Stimulated activated CD4-positive, alpha-beta T cell treated with anti-CD3 and anti-CD28 coated beads, Interleukin-2, amount 100 ng/mL, for 4 hours (primary cell): ENCODE data around the gene VAT1L.

Experiments used
- DNase-seq: peaks from one replicate; pipeline ENCODE4 v3.0.0-alpha.2; 2020; ENCODE audit warnings: low read depth

The VAT1L gene

DNA sequence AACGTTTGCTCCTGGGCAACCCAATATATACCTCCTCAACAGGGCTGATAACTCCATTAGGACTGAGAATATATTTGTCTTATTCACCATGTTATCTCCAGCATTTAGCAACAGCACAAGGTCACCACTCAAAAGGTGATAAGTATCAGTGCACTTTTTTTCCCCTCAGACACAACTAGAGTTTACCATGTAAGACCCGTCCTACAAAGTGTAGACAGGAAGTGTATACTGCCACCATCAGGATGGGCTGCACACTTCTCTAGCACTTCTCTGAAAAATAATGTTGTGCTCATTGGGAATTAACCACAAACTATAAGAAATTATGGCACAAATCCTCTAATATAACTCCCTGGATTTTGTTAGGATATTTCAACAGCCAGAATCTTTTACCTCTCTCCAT is 5.7 kb upstream of the VAT1L start:
- no peak for DNase-seq

DNA sequence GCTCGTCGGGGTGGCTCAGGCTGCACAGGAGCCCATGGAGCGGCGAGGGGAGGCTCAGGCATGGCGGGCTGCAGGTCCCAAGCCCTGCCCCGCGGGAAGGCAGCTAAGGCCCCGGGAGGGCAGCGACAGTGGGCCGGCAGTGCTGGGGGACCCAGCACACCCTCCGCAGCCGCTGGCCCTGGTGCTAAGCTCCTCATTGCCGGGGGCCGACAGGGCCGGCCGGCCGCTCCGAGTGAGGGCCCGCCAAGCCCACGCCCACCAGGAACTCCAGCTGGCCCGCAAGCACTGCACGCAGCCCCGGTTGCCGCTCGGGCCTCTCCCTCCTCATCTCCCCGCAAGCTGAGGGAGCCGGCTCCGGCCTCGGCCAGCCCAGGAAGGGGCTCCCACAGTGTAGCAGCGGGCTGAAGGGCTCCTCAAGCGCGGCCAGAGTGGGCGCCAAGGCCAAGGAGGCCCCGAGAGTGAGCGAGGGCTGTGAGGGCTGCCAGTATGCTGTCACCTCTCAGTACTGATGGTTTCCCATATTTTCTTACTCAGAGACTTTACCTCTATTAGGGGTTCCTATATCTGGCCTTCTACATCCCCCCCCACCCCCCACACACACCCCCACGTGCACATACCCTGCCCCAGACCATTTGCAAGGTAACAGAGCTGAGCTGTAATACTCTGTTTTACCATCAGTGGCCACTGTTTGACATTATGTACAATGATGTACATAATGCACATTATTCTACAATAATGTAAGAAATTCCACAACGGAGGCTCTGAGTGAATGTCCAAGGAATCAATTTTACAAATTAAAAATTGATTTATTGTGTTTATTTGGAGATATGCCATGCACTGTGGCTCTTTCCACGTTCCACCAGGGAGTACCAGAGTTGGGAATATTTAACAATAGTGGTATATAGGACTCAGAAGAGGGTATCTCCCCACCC is 3.7 kb upstream of the VAT1L start:
- no peak for DNase-seq

DNA sequence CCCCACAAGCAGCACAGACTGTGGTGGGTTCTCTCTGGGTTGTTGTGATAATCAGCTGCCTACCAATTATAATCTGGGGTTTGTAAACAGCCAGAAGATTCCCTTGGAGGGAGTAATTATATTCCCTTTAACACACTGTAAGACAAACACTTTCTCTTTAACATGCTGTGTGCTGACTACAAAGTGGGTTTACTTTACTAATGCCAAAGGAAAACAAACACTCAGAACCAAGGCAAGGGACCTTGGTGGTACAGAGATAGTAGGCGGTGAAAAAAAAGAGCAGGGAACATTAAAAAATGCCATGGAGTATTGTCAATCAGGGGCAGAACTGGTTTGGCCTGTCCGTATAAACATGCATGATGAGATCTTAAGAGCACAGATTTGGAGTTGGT is 3.0 kb upstream of the VAT1L start:
- no peak for DNase-seq

DNA sequence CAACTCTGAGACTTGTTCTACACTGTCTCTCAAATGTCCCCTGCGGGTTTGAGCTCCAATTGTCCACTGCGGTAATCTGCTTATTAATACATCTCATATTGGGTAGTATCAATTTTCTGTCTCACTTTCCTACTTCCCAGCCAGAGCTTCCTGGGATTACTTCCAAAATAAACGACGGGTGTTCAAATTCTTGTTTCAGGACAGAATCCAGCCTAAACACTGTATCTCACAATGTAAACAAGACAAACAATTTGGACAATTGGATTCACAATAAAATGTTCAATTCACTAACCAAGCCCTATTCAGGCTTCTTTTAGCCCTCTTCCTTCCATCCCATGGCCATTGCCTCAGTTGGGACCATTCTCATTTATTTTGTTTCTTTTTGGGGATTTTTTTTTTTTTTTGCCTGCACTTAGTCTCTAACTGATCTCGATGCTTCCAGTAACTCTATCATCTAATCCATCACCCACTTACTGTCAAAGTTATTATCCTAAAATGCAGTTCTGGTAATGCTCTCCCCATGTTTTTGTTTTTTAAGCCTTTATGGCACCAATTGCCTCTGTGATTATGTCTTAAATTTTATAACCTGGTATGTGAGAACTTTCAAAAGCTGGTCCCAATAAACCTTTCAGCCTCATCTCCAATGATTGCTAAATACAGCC is 2.0 kb upstream of the VAT1L start:
- no peak for DNase-seq

DNA sequence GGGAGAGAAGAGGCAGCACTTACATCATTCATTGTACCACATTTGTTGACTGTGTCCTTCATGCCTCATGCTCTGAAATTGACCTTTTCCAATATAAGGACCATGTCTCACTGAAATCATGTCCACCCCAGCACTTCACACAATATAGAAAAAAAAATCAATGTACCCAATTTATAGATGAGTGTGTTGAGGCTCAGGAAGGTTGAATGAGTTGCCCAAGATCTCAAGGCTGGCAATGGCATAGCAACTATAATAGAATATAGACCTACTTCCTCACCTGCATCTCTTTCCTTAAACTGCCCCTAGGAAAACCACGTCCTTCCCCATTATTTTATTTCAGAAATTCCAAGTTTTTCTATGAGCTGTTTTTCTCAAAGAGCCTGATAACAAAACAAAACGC is 912 bp upstream of the VAT1L start:
- no peak for DNase-seq

DNA sequence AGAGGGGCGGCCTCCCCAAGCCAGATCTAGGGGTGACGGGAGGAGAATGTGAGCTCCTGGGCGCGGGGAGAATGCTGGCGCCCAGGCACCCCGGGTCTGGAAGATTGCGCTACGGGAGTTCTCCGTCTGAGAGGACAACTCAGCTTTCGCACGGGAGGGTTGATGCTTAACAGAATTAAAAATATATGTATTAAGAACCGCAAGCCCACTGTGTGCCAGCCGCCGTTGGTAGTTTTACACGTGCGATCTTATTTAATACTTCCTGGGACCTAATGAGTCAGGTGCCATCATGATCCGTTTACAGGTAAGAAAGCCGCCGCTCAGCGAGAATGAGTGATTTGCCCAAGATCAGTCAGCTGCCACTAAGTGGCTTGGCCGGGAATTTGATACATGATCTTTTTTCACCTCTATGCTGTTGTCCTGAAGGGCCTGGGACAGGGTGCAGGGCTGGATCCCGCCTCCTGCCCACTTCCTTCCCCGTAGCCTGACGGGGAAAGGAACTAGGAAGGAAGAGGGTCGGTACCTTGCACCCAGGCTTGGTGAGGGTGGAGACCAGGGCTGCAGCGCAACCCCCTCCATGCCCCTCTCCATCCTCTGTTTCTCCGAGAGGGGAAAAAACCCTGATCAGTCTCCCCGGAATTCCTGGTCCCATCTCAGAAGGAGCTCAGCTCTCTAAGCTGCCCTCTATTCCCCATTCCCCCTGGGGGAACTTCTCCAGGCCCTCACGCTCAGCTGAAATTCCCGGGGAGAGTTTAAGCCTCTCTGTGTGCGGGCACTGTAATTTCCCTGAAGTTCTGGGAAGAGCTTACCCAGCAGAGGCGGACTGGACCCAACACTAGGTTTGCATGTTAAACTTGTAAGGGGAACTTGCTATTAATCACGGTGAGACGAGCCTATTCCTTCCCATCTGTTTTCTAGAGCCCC is 983 bp downstream of the VAT1L start:
- DNase-seq, result no peak

DNA sequence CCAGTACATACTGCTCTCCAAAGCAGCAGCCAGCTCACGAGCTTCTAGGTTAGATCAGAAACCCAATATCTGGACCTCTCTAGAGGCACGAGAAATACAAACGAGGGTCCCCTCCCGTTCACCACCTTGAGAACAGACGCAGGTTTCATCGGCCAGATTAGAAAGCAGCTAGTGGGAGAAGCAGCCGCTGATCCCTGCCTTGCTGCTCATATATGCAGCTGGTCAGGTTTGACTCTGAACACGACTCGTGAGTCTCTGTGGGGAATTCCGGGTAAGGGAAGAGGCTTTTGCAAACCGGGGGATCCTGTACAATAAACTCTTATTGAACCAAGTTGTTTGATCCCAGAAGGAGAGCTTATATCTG is 1.6 kb downstream of the VAT1L start:
- DNase-seq, result no peak

DNA sequence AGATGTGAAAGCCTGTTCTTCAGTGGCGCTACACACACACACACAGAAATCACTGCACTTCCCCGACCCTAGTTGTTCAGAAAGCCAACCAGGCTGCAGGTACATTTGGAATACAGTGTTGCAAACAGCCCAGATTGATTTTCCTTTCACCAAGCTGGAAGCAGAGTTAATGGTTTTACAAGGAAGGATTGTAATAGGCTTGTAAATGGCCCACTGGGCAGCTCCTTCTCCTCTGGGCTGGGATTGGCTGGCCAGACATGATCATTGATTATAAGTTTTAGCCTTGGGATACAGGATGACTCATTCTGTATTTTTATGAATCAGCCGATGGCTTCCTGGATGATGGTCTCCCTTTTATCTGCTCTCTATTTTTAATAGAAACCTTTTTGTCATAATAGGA is 2.5 kb downstream of the VAT1L start:
- no peak for DNase-seq

DNA sequence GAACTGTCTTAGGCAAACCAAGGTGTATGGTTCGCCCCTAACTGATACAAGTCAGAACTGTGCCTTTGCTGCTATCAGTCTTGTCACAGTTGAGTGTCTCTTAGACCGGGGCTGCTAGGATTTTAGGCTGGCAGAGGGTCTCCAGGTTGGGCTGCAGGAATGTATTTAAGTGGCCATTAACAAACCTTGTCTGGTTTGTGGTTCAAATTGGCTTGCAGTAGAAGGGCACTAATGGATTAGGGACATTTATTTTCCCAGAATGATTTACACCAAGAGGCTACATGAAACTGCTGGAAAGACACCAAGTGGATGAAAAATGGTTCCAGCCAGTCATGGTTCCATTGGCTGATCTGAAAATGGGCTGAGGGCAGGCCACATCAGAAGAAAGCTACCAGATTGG is 5.1 kb downstream of the VAT1L start:
- DNase-seq, result no peak

DNA sequence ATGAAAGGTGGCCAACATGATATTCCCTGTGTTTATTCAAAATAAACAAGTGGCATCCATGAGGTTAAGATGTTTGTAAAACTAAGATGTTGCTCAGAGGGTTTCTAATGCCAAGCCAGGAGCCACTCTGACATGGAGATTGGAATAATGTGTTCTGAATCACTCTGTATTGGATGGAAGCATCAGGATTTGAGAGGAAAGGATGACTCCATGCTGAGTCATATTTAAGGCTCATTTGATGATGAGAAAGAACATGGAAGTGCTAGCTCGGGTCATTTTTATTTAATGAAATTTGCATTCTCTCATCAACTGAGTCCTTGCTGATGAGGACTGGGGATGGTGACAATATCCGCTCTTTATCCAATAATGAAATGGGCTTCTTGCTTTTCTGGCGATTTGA is 6.2 kb downstream of the VAT1L start:
- DNase-seq, result no peak

DNA sequence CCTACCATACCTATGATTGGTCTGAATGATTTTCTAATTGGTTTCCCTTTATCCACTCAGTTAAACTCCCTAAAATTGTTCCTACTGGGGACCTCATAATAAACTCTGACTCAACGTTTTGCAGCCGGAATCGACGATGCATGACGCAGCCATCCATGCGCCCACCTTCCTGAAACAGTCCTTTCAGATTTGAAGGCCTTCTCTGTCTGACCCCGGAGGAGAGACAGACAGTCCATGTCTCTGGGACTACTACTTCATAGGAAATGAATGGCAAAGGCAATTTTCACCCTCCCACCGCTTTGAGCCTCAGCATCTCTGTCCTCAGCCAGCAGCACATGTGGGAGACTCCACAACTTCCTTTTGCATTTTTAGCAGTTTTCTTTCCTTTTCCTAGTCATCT is 13.5 kb downstream of the VAT1L start:
- no peak for DNase-seq

DNA sequence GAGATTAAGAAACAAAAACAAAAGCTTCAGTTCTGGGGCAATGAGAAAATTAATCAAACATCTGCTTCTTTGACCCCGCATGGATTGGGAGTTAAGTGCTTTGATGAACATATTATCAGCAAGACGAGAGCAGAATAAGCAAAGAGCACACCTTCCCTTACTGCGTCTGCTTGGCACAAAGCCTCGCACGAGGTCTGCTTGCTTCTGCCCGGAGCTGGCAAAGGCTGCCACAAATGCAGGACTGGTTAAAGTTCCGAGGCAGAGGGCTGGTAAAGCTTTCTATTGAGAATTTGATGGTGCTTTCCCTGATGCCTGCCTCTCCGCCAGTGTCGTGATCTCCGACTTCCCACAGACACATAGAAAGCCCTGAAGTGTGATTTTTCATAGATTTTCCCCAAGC is 17.0 kb downstream of the VAT1L start:
- no peak for DNase-seq

DNA sequence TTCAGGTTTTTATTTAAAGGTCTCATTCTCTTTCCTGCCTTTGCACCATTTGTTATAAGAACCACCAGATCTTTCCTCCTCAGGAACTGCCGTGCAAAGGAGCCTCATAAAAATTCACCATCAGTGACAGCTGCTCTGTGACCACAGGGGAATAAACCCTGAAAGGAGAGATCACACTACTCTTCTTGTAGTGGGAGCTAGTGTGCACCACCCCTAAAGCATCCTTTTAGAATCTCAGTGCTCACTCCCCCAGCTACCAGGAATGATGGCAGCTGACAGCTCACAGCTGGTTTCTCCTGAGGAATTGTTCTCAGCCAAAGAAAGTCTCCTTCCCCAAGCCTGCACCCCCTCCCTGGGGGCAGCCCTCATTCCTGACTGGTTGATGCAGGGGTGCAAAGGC is 18.7 kb downstream of the VAT1L start:
- DNase-seq, result no peak

DNA sequence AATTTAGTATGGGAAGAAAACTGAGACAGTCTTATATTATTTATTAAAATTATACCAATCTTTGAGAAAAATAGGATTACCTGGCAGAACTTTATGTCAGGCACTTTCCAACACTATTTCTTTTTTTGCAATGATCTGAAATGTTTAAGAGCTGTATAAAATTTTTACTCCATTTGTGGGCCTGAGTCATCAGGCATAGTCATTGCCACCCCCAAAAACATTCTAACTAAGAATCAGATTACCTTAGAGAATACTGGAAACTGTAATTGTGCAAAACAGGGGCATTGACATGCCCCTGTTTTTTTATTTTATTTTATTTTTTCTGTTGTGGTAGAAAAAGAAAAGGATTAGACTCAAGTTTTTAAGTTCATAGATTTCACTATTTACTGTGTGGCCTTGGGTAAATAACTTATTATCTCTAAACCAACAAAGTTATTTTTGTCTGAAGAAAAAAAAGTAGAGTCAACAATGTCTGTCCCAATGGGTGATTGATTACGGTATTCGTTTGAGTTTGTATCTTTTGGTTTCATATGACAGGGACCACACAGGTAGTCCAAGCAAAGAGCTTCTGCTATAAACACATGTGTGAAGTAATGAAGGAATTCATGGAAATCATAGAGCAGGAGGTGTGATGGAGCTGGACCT is 24.6 kb downstream of the VAT1L start:
- no peak for DNase-seq

DNA sequence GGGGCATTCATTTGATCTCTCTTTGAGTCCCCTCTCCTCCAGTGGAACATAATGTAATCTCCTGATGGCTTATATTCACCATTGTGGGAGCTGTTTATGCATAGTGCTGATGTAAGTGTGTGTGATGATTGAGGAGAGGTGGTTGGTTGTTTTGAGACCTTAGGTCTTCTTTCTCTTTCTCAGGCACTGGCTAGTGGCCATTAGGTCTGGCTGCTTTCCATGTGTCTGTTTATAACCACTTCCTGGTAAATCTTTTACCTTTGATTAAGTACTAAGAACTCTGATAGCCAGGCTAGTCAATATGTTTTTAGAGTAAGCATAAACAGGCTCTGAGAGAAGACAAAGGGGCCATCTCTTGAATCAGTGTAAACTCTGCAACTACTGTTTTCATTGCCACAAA is 27.9 kb downstream of the VAT1L start:
- DNase-seq, result no peak

DNA sequence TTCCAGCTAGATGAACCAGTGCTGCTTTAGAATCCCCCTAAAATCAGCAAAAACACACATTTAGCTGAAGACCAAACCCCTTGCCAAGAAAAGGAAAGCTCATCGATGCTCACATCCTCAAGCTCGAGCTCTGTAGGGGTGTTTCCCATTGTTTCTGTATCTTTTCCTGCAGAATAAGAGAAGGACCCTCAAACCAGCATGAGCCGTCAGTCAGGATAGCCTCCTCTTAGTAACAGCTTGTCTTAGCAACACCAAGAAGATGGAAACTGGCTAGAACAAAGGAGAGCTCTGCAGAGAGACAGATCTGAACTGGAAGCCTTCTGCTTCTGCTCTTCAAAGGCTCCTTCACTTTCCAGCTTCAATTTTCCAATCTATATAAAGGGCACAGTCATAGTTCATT is 32.0 kb downstream of the VAT1L start:
- DNase-seq, result no peak

DNA sequence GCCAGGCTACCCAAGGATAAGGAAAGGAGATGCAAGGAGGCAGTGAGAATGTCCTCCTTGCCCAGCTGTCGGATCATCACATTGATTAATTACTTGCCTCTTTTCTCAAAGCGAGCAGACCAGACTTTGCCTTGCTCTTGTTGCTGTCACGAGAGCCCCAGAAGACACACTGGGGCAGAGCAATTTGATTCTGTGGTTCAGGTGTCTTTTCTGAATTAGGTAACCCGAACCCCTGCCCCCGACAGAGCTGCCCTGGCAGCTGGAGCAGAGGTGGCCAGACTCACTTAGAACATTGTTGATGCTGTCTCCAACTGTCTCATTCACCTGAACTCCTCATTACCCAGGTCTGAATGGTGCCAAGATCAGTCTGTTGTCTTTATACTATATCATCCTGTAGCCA is 34.3 kb downstream of the VAT1L start:
- no peak for DNase-seq

DNA sequence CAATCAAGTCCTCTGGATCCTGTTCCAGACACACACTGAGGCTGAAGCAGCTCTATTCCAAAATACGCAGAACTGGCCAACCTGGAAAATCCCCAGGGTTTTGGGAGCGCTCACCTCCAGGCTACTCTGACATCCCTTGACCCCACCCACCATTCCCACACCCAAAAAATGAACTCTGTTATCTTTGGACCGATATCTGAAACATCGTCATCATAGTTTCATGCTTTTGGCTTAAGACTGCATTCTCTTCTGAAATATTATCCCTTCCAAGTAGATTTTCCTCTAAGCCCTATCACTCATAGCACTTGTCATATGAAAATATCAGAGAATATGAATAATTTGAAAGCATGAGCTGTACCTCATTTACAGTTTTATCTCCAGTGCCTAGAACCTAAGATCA is 34.7 kb downstream of the VAT1L start:
- no peak for DNase-seq

DNA sequence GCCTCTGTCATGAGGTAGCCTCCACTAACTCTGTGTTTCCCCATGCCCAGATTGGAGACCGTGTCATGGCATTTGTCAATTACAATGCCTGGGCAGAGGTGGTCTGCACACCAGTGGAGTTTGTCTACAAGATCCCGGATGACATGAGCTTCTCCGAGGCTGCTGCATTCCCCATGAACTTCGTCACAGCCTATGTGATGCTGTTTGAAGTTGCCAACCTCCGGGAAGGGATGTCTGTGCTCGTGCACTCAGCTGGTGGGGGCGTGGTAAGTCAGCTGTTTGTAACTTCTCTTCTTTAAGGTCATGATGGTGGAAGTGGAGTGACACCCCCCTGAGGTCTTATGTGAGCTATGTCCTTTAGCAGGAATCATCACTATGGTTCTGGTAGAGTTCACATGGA is 36.8 kb downstream of the VAT1L start:
- no peak for DNase-seq

DNA sequence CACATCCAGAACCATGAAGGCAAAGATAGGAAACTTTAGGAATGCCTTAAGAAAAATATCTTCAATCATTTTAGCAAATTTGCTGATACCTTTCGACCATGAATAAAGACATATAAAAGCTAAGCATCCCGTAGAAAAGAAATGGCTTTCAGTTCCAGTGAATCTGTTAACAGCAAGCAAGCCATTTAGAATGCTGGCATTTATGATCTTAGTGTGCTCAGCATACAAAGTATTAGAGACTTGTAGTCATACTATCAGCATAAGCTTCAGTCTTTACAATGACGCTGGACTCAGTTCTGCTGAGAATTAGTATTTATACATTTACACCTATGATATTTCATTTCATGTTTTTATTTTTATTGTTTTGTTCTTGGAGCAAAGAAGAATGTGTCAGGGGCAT is 38.7 kb downstream of the VAT1L start:
- no peak for DNase-seq

DNA sequence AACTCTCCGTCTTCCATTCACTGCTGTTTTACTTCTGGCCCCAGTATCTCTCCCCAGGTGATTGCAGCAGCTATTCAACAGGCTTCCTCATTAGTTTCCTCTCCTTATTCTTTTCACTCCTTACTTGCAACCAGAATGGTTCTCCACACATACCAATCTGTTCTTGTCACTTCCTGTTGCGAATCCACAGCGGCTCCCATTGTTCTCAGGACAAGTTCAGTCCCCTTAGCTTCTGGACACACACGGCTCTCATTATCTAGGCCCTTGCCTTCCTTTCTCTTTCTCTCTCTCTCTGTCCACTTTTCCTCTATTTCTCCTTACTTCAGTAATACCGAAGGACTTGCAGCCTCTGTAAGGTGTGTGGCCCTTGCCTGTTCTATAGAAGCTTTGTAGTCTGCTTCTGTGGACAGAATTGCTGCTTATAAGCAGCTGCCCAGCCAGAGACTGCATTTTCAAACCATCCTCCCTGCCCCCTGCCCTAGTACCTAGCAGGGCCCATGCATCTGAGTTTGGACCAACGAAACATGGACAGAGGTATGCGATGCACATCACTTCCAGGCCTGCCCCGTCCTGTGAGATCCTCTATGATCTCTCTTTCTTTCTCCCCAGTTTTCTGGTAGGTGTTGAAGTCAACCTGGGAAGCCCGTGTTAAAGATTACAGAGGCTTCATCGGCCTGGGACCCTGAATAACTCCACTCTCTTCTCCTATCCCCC is 45.7 kb downstream of the VAT1L start:
- DNase-seq, result no peak
